Measurements from ENCODE around the gene THOC1.

GRCh38 chr18:250685-251084, 17.2 kb downstream of the THOC1 start:
- TF ChIP-seq, protein P1, sequence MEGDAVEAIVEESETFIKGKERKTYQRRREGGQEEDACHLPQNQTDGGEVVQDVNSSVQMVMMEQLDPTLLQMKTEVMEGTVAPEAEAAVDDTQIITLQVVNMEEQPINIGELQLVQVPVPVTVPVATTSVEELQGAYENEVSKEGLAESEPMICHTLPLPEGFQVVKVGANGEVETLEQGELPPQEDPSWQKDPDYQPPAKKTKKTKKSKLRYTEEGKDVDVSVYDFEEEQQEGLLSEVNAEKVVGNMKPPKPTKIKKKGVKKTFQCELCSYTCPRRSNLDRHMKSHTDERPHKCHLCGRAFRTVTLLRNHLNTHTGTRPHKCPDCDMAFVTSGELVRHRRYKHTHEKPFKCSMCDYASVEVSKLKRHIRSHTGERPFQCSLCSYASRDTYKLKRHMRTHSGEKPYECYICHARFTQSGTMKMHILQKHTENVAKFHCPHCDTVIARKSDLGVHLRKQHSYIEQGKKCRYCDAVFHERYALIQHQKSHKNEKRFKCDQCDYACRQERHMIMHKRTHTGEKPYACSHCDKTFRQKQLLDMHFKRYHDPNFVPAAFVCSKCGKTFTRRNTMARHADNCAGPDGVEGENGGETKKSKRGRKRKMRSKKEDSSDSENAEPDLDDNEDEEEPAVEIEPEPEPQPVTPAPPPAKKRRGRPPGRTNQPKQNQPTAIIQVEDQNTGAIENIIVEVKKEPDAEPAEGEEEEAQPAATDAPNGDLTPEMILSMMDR (IDR thresholded peaks at IDR 0.05), result no peak
- TF ChIP-seq ZFX (IDR thresholded peaks at IDR 0.05; ENCODE audit: borderline replicate concordance), result no peak
